T-helper 2 cell treated with Interferon-gamma antibody and Interleukin-4, amounts not matched to agents 100 ng/mL and 5 ng/mL, for 36 hours (primary cell): Measurements from ENCODE around the gene AEBP1. TPM values are rescaled to one million over a fixed set of nuclear protein-coding genes. Genes with fewer than 3 reads are reported as not detected.

Experiments
- intact Hi-C: fragments of 100-400 bp; cut with micrococcal nuclease; formaldehyde crosslinking; loops from one replicate; pipeline ENCODE4 v1.15.1; 2023
- total RNA-seq: library from RNA; stranded (reverse); gene quantifications from 2 replicates; pipeline ENCODE4 v1.2.3, GENCODE V29; 2022

AEBP1 gene
- total RNA-seq, 1 donor from 2014 or later: 21.4 TPM

DNA sequence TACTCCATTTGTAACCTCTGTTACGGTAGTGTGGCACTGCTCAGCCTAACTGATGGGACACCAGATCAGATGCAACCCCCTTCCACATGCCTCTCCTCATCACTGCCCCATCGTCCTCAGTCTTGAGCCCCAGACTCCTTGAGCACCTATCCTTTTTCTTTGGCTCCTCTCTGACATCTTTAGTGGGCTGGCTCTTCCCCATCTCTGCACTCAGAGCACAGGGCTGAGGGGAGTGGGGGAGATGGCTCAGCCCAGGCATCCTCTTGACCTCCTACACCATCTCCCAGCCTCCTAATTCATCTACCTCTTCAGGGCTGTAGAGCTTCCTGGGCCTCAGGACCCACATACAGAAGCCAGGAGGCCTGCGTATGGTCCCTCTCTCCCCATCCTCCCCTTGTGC, 20.3 kb upstream of the AEBP1 start:
- intact Hi-C loops: loop anchor here (2.0 to 10.0 kb wide), 4 partner anchors 326 to 551 kb away; partner anchors contain the start of genes BLVRA, NUDCD3 and TMED4

DNA sequence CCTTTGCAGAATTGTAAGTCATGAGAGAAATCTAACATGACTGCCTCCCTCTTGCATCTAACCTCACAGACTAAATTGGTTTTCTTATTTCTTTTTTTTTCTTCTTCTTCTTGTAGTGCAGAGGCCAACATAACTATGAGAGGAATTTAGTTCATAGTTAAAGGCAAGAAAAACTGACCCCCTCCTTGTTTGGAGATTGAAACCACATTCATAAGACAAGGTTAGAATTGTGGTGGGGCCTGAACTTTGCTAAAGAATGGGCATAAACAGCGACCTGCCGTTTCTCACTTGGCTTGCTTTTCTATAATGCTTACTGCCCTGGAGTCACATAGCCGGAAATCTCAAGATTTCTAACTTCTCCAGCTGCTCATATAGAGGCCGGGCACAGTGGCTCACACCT, 19.4 kb upstream of the AEBP1 start:
- intact Hi-C loops: loop anchor here (5.0 to 10.0 kb wide), 3 partner anchors 327 to 550 kb away; partner anchors contain the start of genes BLVRA and TMED4

DNA sequence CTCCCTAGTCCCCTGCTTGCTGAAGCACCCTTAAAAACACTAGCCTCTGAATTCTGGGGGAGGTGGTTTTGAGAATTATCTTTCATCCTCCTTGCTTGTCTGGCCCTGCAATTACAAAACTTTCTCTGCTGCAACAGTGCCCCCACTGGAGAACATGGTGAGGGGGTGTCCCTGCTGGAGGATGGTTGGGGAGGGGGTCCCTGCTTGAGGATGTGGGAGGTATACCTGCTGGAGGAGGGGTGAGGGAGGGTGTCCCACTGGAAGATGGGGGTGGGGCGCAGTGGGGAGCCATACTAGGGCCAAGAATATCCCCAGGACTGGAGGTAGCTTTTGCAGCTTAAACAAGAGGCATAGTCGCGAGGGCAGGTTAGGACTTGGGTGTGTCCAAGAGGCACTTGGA, 18.6 kb upstream of the AEBP1 start:
- intact Hi-C loops: loop anchor here (10.0 kb wide), 1 partner anchor 549 kb away; no protein-coding TSS in a partner anchor

DNA sequence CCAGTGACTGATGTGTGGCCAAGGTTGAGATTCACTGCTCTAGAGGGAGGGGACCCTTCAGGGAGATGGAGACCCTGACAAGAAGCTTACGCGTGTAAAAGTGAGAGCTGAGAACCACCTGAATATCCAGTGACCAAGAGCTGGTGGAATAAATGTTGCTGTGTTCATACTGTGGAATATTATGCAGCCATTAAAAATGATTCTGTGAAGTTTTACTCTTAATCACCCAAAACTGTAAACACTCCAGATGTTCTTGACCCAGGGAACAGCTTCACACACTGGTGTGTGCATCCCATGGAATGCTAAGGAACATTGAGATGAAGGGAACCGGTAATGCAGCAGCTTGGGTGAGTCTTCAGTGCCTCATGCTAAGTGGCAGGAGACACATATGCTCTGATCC, 17.5 kb upstream of the AEBP1 start:
- intact Hi-C loops: loop anchor here (10.0 kb wide), 1 partner anchor 548 kb away; no protein-coding TSS in a partner anchor

DNA sequence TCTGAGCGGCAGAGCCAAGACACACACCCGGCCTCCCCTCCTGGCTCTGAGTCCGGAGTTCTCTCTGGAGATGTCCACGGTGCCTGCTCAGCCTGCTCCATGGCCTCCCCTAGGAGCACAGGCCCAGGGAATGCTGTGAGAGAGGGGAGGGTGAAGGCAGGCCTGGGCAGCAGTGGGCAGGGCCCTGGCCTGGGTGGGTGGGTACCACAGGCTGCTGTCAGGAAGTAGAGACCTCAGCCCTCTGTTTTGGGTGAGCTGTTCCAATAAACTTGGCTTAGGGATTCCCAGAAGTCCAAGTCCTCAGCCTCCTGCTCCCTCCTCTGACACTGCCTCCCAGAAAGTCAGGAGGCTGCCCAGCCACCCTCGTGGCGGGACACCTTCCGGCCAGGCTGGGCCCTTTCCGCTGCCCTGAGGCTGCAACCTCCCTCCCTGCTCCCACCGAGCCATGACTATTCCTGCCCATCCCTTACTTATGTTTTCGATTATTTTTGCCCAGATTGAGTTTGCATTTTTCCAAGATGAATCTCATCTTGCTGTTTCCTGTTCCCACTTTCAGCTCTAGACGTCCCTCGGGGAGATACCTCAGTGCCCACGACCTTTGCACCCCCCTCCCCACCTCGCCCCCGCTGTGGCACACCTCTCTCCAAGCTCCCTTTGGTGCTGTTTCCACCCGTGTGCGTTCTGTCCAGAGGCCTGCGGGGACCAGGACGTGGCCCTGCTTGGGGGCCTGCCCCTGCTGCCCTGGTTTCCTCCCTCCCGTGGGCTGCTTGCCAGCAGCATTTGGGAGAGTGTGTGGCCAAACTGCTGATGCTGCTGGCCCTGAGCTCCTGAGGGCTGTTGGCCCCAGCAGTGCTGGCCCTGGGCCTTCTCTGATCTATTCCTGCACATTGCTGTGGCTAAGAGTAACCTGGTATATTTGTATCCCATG, 16.0 kb upstream of the AEBP1 start:
- intact Hi-C loops: loop anchor here (10.0 kb wide), 1 partner anchor 547 kb away; no protein-coding TSS in a partner anchor

DNA sequence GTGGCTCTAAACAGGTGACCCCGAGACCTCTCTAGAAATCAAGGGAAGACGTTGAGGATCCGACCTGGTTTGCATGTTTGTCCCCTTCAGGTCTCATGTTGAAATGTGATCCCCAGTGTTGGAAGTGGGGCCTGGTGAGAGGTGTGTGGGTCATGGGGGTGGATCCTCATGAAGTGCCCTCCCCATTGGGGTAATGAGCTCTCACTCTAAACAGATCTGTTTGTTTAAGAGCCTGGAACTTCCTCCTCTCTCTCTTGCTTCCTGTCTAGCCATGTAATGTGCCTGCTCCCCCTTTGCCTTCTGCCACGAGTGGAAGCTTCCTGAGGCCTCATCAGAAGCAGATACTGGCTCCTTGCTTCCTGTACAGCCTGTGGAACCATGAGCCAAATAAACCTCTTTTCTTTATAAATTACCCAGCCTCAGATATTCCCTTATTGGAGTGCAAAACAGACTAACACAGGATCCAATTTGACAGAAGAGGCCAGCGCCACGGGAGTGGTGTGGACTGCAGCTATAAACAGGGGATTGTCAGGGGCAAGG, 11.0 kb upstream of the AEBP1 start:
- intact Hi-C loops: no loop called here

DNA sequence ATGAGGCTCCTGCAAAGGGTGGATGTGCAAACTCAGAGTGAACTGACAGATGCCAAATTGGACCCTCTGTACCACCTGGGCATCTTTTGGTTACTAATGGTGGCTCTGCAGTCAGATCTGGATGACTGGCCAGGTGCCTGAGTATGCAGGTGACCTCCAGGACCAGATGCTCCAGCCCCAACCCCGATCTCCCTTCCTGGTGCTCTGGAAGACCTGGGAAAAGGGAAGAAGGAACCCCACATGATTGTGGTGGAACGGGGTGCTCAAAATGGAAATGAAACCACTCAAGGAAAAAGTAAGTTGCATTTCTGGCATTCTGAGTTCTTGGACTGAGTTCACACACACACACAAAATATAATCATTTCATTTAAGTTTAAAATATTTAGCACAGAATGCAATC, 9.8 kb upstream of the AEBP1 start:
- intact Hi-C loops: no loop called here

DNA sequence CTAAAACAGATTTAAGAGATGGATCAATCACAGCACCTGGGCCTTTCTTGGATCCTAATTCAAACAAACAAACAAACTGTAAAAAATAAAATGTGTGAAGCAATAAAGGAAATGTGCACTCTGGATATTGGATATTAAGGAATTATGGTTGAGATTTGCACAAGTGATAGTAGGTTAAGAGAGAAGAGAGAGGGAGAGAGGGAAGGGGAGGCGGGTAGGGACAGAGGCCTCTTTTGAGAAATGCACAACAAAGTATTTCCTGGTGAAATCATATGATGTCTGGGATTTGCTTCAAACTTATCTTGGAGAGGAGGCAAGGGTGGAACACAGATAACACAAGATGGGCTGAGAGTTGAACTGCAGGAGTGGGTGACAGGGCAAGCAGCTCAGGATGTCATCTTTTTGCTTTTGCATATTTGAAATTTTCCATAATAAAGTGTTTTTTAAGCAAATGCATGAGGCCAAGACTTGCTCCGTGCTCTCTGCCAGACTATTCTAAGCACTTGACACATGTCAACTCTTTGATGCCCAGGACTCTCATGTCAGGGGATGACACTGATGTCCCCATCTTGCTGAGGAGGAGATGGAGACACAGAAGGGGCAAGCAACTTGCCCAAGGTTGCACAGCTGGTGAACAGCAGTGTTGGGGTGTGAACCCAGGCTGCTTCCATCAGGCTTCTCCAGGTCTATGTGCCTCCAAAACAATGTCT, 9.1 kb upstream of the AEBP1 start:
- intact Hi-C loops: no loop called here

DNA sequence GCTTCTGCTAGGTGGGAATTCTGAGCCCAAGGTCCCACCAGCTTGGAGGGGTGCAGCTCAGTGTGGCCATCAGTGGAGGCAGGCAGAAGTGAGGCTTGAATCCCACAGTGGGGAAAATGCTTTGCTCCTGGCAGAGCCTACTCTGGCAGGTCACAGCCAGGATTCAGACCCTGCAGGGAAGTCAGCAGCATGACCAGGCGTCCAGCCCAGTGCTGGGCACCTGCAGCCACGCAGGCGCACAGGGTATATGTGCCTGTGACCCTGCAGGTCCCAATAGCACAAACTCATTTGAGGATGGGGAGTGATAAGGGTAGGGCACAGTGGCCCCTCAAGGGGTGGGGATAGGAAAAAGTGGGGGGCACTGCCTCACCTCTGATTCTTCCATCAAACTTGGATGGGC, 8.4 kb upstream of the AEBP1 start:
- intact Hi-C loops: no loop called here

DNA sequence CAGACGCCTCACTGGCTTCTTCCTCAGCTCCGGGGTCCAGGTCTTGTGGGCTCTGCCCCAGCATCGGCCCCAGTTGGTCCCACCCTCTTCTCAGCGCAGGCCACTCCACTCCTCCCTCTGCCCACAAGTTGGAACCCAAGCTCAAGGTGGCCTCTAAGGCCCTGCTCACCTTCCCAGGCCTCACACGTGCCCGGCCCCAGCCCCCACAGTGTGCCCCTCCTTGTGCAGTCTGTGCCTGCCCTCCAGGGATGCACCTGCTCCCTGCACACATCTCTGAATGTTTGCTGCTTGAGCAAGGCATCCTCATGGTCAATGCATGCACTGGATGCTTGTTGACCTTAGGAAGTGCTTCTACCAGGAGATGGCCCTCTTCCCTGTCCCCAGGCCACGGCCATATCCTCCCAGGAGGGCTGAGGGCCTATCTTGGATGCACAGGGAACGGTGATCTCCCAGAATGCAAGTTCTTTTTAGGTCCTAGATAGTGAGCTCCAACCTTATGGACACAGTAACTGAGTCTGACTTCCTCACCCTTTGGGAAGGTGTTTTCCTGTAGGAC, 7.7 kb upstream of the AEBP1 start:
- intact Hi-C loops: no loop called here

DNA sequence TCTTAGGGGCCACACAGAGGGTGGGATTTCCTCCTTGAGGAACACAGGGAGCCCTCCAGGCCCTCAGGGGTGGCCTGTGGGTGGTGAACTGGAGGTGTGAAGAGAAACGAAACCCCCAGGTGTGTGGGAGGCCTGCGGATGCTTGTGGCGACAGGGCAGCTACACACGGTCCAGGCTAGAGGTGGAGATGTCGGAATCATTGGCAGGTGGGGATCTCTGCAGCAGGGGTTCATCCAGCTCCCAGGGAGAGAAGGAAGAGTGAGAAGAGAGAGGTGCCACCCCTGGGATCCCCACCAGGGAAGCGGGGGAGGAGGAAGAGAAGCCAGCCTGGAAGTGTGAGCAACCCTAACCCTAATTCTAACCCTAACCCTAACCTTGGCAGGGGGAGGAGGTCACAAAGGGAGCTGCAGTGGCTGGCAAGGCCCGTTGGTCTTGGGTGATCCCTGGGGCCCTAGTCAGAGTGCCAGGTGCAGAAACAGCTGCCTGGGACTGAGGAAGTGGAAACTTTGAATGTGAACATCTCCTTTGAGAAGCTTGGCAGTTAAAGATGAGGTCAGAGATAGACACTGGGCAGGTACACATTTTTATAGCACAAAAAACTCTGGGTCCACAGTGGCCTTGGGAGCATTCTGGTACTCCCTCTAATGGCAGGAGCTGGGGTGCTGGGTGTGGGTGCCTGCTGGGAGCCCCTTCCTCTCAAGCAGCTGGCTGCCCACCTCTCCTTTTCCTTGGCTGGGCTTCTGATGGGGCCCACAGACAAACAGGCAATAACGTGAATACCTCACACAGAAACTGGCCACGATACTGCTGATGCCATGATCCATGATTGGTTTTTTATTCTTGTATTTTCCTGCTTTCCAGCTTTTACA, 6.8 kb upstream of the AEBP1 start:
- intact Hi-C loops: loop anchor here (1.0 kb wide), 1 partner anchor 15 kb away; the partner anchor contains the start of gene POLM

DNA sequence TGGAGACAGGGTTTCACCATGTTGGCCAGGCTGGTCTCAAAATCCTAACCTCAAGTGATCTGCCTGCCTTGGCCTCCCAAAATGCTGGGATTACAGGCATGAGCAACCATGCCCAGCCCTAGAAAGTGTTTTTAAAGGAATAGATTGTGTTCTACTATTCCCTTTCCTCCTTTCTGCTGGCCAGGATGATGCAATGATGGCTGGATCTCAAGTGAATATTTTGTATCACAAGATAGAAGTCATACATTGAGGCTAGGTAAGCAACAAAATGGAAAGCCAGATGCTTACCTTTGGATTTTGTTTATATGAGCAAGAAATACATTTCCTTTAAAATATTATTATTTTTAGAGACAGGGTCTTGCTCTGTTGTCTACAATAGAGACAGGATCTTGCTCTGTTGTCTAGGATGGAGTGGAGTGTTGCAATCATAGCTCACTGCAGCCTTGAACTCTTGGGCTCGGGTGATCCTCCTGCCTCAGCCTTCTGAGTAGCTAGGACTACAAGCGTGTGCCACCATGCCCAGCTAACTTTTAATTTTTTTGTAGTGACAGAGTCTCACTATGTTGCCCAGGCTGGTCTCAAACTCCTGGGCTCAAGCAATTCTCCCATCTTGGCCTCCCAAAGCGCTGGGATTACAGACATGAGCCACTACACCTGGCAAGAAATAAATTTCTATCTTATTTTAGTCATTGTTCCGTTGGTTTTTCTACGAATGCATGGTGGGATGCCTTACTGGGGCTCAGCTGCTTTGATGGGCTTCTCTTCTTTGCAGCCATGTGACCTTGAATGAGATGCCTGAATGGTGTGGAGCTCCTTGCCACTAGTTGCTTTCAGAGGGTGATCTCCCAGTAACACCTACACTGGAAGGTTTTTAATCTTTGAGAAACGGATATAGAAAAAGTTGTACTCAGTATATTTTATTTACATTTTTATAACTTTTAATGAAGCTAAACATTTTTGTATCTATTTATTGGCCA, 5.8 kb upstream of the AEBP1 start:
- intact Hi-C loops: no loop called here

DNA sequence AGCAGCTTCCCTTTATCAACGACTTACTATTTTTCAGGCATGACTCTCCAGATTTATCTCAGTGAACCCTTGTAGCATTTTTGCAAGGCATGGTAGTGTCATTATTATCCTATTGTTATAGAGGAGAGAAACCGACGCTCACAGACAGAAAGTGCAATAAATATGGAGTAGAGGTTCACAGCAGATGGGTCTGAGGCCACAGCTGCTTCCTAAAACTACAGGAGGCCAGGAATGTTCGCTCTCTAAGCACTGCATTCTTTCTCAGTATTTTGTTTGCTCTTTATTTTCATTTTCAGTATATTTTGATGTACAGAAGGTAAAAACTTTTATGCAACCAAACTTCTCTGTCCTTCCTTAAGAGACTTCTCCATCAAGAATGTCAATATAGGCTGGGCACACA, 4.5 kb upstream of the AEBP1 start:
- intact Hi-C loops: no loop called here

DNA sequence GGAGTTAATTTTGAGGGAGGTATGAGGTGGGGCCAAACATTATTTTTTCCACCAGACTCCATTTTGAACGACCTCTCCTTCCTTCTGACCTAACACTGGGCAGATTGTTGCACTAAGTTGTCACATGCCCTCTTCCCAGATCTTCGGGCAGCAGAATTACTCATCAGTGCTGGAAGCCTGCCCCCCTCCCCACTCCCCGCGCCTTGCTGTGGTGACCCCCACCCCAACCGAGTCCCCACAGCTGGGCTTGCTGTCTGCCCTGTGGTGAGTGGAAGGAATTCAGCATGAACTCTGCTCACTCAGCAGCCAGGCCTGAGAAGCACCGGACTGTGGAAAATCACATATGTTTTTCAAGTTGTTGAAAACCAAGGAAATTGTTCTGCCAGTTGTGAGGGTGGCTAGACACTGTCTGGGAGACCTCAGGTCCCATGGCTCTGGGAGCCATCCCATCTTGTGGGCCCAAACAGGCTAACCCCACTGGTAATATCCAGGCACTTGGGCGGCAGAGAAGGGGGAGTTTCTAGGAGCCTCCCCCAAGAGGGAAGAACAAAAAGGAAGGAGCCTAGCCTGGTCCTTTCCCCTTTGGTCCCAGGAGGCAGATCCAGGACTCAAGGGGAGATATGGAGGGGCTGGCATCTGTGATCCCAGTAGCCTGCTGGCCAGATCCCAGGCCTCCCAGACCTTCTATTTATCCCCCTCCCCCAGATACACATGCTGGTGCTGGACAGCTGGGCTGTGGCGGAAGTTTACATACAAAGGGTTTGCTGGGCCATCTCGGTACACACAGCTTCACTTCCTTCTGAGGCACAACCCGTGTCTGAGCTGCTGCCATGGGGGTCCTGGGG, 3.5 kb upstream of the AEBP1 start:
- intact Hi-C loops: no loop called here

DNA sequence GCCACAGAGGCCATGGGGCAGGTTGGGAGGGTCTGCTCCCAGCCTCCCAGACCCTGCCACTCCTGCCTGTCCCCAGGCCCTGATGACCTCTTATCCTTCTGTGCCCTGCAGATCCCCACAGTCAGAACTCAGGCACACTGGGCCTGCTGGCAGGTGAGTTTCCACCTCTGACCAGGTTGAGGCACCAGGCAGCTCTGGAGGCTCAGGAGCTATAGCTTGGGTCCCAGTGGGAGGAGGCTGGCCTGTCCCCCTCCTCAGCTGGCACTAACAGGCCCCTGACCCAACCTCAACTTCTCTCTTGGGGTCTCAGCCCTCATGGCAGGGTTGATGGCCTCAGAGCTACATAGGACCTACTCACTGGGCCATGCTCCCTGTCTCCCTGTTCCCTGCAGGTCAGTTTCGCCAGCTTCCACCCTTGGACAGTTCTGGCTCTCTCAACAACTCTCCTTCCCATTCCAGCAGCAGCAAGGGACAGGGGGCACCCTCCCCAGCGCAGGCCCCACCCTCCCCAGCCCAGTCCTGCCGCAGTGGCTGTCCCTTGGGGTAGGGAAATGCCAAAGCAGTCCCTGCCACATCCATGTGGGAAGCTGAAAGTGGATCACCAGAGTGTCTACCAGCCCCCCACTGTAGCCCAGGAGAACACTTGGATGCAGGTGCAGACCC, 2.7 kb upstream of the AEBP1 start:
- intact Hi-C loops: no loop called here

DNA sequence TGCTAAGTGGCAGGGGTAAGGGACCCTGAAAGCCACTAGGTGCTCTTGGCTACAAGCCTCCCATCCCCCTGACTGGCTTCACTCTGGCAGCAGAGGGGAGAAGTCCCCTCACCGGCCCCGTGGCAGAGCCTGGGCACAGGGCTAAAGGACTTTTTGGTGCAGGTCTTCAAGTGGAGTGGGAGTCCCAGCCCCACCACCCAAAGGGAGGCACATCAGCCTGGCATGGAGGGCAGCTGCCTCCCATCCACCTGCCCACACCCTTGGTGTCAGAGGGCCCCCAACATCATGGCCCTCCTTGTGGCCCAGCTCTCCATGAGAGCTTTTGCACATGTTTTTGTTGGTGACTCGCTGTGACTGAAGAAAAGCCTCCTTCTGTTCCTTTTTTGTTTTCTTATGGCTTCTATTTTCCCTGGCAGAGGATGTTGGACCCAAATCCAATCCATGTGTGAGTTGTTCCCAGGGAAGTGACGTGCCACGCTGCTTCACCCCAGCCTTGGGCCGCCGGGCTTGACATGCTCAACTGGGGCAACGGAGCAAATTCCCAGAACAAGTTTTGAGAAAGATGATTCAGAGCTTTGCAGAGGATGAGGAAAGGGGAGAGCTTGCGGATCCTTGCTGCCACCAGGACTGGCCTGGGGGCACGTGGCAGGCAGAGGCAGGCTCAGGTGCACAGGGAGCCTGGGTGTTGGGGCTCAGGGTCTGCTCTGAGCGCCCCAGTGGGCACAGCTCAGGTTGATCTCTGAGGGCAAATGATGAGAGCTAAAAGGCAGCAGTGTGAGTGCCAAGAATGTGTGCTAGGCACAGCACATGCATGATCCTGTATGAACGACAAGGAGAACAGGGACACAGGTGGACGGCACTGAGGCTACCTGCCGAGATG, 1.9 kb upstream of the AEBP1 start:
- intact Hi-C loops: no loop called here
